Mesendoderm (in vitro differentiated cells): ENCODE data around the gene STXBP1.

ENCODE experiments used
- DNase-seq: peaks from one replicate; pipeline ENCODE4 v3.0.0; 2013
- H2AK5ac ChIP-seq: 2 replicates; pipeline ENCODE4 v1.6.1; 2013; ENCODE audit warnings: low read length, inconsistent platforms
- H2BK120ac ChIP-seq: 2 replicates; pipeline ENCODE4 v1.6.1; 2013; ENCODE audit warnings: low read depth, mild to moderate bottlenecking, low read length, moderate library complexity, mixed read lengths
- H2BK15ac ChIP-seq: replicated peaks from 2 replicates; pipeline ENCODE4 v1.6.1; 2013; ENCODE audit warnings: low read depth, mild to moderate bottlenecking, moderate library complexity
- H2BK5ac ChIP-seq: 2 replicates; pipeline ENCODE4 v1.6.1; 2013; ENCODE audit warnings: low read length, inconsistent platforms
- H3K18ac ChIP-seq: 2 replicates; pipeline ENCODE4 v1.6.1; 2013; ENCODE audit warnings: mild to moderate bottlenecking, low read length, mixed read lengths
- H3K23ac ChIP-seq: one replicate; pipeline ENCODE4 v1.6.1; 2013; ENCODE audit warnings: low read length
- H3K27ac ChIP-seq: 2 replicates; pipeline ENCODE4 v1.5.1; 2013; ENCODE audit warnings: low read depth, mild to moderate bottlenecking, inconsistent platforms, low read length, moderate library complexity
- H3K27me3 ChIP-seq: 2 replicates; pipeline ENCODE4 v1.6.1; 2013; ENCODE audit warnings: low read length, control low read depth, mild to moderate bottlenecking, inconsistent platforms; ENCODE audit not compliant: insufficient read depth, poor library complexity
- H3K36me3 ChIP-seq: 2 replicates; pipeline ENCODE4 v1.6.1; 2013; ENCODE audit warnings: low read length, inconsistent platforms; ENCODE audit not compliant: control insufficient read depth, insufficient read depth
- H3K4ac ChIP-seq: one replicate; pipeline ENCODE4 v1.6.1; 2013; ENCODE audit warnings: low read depth, mild to moderate bottlenecking, low read length, moderate library complexity
- H3K4me1 ChIP-seq: 2 replicates; pipeline ENCODE4 v1.6.1; 2013; ENCODE audit warnings: low read depth, low read length, inconsistent platforms; ENCODE audit not compliant: control insufficient read depth
- H3K4me2 ChIP-seq: 2 replicates; pipeline ENCODE4 v1.6.1; 2013; ENCODE audit warnings: low read length
- H3K4me3 ChIP-seq: 2 replicates; pipeline ENCODE4 v1.5.1; 2013; ENCODE audit warnings: mild to moderate bottlenecking, low read length
- H3K56ac ChIP-seq: one replicate; pipeline ENCODE4 v1.6.1; 2013; ENCODE audit warnings: low read length
- H3K79me1 ChIP-seq: 2 replicates; pipeline ENCODE4 v1.6.1; 2013; ENCODE audit warnings: low read length, inconsistent platforms
- H3K79me2 ChIP-seq: 2 replicates; pipeline ENCODE4 v1.6.1; 2013; ENCODE audit warnings: mild to moderate bottlenecking, low read length; ENCODE audit not compliant: control insufficient read depth, insufficient read depth
- H3K9ac ChIP-seq: 2 replicates; pipeline ENCODE4 v1.6.1; 2013; ENCODE audit warnings: low read length, inconsistent platforms
- H4K5ac ChIP-seq: one replicate; pipeline ENCODE4 v1.6.1; 2013; ENCODE audit warnings: low read length
- H4K8ac ChIP-seq: one replicate; pipeline ENCODE4 v1.6.1; 2013; ENCODE audit warnings: low read depth, mild to moderate bottlenecking, control low read depth, low read length, moderate library complexity
- WGBS: extraction: QIAGEN DNeasy Blood & Tissue Kit; methylation state at CpG from one replicate; pipeline ENCODE4 v1.1.7; 2013; ENCODE audit warnings: low lambda C conversion rate, missing lambda C conversion rate; ENCODE audit not compliant: insufficient coverage; ENCODE audit errors: extremely low coverage; 5-methylcytosine and 5-hydroxymethylcytosine counted together

The STXBP1 gene

DNA sequence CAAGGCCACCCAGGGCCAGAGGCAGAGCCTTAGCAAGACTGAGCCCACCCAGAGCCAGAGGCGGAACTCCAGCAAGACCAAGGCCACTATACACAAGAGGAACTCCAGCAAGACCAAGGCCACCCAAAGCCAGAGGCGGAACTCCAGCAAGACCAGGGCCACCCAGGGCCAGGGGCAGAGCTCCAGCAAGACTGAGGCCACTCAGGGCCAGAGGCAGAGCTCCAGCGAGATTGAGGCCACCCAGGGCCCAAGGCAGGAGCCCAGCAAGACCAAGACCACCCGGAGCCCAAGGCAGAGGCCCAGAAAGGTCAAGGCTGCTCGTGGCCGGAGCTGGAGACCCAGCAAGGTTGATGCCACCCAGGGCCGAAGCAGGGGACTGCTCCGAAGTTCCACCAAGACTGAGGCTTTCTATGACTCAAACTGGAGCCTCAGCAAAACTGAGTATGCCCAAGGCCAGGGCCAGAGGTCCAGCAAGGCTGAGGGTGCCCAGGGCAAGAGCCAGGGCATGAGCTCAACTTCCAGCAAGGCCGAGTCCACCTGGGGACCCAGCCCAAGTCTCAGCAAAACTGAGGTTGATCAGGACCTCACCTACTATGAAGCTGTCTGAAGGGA lies 118.8 kb downstream of the STXBP1 start:
- no peaks in the 10 kb centered on the region for H3K27me3 ChIP-seq
- H3K79me2 ChIP-seq, result no peaks in the 10 kb centered on the region
- H3K4ac ChIP-seq, result no peak overlapping the region
- H2BK5ac ChIP-seq, result no peak overlapping the region
- no peak overlapping the region for H3K23ac ChIP-seq
- no peaks in the 10 kb centered on the region for H3K36me3 ChIP-seq
- H2BK120ac ChIP-seq, result no peak overlapping the region
- no peak overlapping the region for H3K9ac ChIP-seq
- H2BK15ac ChIP-seq, result no peak overlapping the region
- no CpG with 5 or more reads among the region's 9 CpGs for WGBS
- H3K4me1 ChIP-seq, result no peaks in the 10 kb centered on the region
- no peak overlapping the region for H3K4me3 ChIP-seq
- H4K5ac ChIP-seq, result no peak overlapping the region
- DNase-seq, result no peak
- H2AK5ac ChIP-seq, result no peak overlapping the region
- no peak overlapping the region for H4K8ac ChIP-seq
- H3K4me2 ChIP-seq, result no peak overlapping the region
- no peak overlapping the region for H3K56ac ChIP-seq
- no peaks in the 10 kb centered on the region for H3K79me1 ChIP-seq
- H3K18ac ChIP-seq, result no peak overlapping the region
- H3K27ac ChIP-seq, result no peak overlapping the region

GRCh38 chr9:127731938-127732337 lies 119.9 kb downstream of the STXBP1 start:
- Histone ChIP-seq H3K4me3 (no peak overlapping the region), H3K36me3 (no peaks in the 10 kb centered on the region), H3K27me3 (no peaks in the 10 kb centered on the region), H3K23ac (no peak overlapping the region), H3K18ac (no peak overlapping the region), H3K56ac (no peak overlapping the region), H3K9ac (no peak overlapping the region), H3K79me1 (no peaks in the 10 kb centered on the region), H3K4me2 (no peak overlapping the region), H4K8ac (no peak overlapping the region), H2AK5ac (no peak overlapping the region), H2BK5ac (no peak overlapping the region), H3K79me2 (no peaks in the 10 kb centered on the region), H4K5ac (no peak overlapping the region), H2BK15ac (no peak overlapping the region), H3K4ac (no peak overlapping the region), H2BK120ac (no peak overlapping the region), H3K4me1 (no peaks in the 10 kb centered on the region), H3K27ac (no peak overlapping the region)
- no peak for DNase-seq
- no CpG with 5 or more reads among the region's 16 CpGs for WGBS

GRCh38 chr9:127732444-127732843 lies 120.4 kb downstream of the STXBP1 start:
- no peaks in the 10 kb centered on the region for H3K79me1 ChIP-seq
- H4K5ac ChIP-seq, result no peak overlapping the region
- H3K23ac ChIP-seq, result no peak overlapping the region
- WGBS, result no CpG with 5 or more reads among the region's 21 CpGs
- H3K4ac ChIP-seq, result no peak overlapping the region
- no peak overlapping the region for H2BK120ac ChIP-seq
- no peaks in the 10 kb centered on the region for H3K4me1 ChIP-seq
- H3K9ac ChIP-seq, result no peak overlapping the region
- H3K36me3 ChIP-seq, result no peaks in the 10 kb centered on the region
- H3K79me2 ChIP-seq, result no peaks in the 10 kb centered on the region
- H3K18ac ChIP-seq, result no peak overlapping the region
- no peak overlapping the region for H2BK5ac ChIP-seq
- no peak for DNase-seq
- no peak overlapping the region for H3K56ac ChIP-seq
- no peak overlapping the region for H3K27ac ChIP-seq
- no peak overlapping the region for H3K4me3 ChIP-seq
- no peak overlapping the region for H4K8ac ChIP-seq
- H2AK5ac ChIP-seq, result no peak overlapping the region
- H3K4me2 ChIP-seq, result no peak overlapping the region
- H2BK15ac ChIP-seq, result no peak overlapping the region
- H3K27me3 ChIP-seq, result no peaks in the 10 kb centered on the region

DNA sequence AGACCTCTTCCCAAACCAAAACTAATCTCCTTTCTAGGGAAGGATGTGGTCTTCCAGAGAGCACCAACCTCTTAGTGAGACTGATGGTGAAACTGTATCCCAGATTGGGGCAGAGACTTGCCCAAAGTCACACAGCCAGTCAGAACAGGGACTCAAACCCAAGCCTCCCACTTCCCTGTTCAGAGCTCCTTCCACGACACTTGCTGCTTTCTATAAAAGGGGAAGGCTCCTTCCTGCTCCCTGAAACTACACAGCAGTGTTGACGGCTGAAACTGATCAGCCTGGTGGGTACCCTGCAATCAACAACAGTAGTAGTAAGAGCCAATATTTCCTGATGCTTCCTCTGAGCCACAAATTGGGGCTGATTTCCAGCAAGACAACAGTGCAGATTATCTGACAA lies 121.5 kb downstream of the STXBP1 start:
- Histone ChIP-seq H2BK15ac (no peak overlapping the region), H3K27me3 (no peaks in the 10 kb centered on the region), H3K4ac (no peak overlapping the region), H3K79me2 (no peaks in the 10 kb centered on the region), H3K4me2 (no peak overlapping the region), H3K4me1 (no peaks in the 10 kb centered on the region), H3K4me3 (no peak overlapping the region), H3K18ac (no peak overlapping the region), H3K56ac (no peak overlapping the region), H3K23ac (no peak overlapping the region), H4K8ac (no peak overlapping the region), H3K27ac (no peak overlapping the region), H2BK5ac (no peak overlapping the region), H3K9ac (no peak overlapping the region), H3K79me1 (no peaks in the 10 kb centered on the region), H2AK5ac (no peak overlapping the region), H4K5ac (no peak overlapping the region), H2BK120ac (no peak overlapping the region), H3K36me3 (no peaks in the 10 kb centered on the region)
- no CpG with 5 or more reads among the region's 2 CpGs for WGBS
- no peak for DNase-seq

DNA sequence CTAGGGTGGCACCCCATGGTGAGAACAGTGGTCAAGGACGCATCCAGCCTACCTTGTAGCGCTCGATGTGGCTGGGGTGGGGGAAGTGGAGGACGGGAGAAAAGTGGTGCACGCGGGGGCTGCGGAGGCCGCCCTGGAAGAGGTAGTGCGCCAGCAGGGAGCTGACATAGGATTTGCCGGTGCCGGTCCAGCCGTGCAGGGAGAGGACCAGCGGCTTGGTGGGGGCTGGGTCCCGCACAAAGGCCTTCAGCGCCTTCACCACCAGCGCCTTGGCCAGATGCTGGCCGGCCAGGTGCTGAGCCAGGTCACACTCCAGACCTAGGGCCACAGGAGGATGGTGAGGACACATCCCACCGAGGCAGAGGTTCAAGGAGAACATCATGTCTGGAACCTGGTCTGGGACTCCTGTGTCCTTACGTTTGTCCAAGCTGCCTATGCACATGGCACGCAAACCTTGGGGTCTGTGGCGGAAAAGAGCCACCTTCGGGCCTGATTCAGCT lies 122.2 kb downstream of the STXBP1 start:
- Histone ChIP-seq H3K4me2 (peak overlapping the region; percentile 6), H3K36me3 (no peaks in the 10 kb centered on the region), H3K4ac (no peak overlapping the region), H2BK15ac (no peak overlapping the region), H3K27me3 (no peaks in the 10 kb centered on the region), H3K56ac (peak overlapping the region; percentile 36), H3K9ac (peak overlapping the region; percentile 39), H3K18ac (no peak overlapping the region), H3K4me1 (no peaks in the 10 kb centered on the region), H2BK120ac (no peak overlapping the region), H3K4me3 (no peak overlapping the region), H4K5ac (no peak overlapping the region), H3K27ac (no peak overlapping the region), H4K8ac (no peak overlapping the region), H3K79me1 (no peaks in the 10 kb centered on the region), H2AK5ac (peak overlapping the region; percentile 29), H3K23ac (no peak overlapping the region), H2BK5ac (no peak overlapping the region), H3K79me2 (no peaks in the 10 kb centered on the region)
- DNase-seq, result no peak
- no CpG with 5 or more reads among the region's 22 CpGs for WGBS
